OCI-LY7 (cell line): ENCODE data around the gene MMP24OS. TPM values are rescaled to one million over a fixed set of nuclear protein-coding genes. Genes with fewer than 3 reads are reported as not detected.
"Not testable (repeated sequence)": the region's sequence is repeated elsewhere in the genome, so short reads cannot be mapped to it uniquely, and the experiment has no call there.

Experiments
- BruUV-seq: library from RNA; stranded (reverse); fragments of 400-500 nt; replicated peaks from 2 replicates; lab custom pipeline; 2021; lab: Mats Ljungman, UMichigan
- CTCF ChIA-PET: fragments of 300-600 bp; sonication (Branson Sonifier 250); formaldehyde crosslinking; loops from one replicate; lab custom pipeline; 2022; ENCODE audit warnings: antibody characterized with exemption; ENCODE audit not compliant: unreplicated experiment; lab: Charles Lee
- POLR2A ChIA-PET: fragments of 300-600 bp; sonication (Branson Sonifier 250); formaldehyde crosslinking; loops from one replicate; lab custom pipeline; 2022; ENCODE audit warnings: antibody characterized with exemption; lab: Charles Lee
- DNase-seq: peaks from one replicate; pipeline ENCODE4 v3.0.0-alpha.2; 2015; ENCODE audit warnings: low spot score
- H2AFZ ChIP-seq: fragments of 200-600 bp; sonication (generic), shearing (Covaris generic); 2 replicates; pipeline ENCODE4 v1.6.1; 2014; ENCODE audit warnings: mild to moderate bottlenecking, antibody characterized with exemption, low read length, moderate library complexity
- H3K27ac ChIP-seq: fragments of 200-600 bp; sonication (generic); 2 replicates; pipeline ENCODE4 v1.5.1; 2014; ENCODE audit warnings: mixed run types, low read depth, mild to moderate bottlenecking, moderate library complexity, low read length, inconsistent platforms; ENCODE audit not compliant: poor library complexity, severe bottlenecking
- H3K36me3 ChIP-seq: fragments of 200-600 bp; sonication (generic); 2 replicates; pipeline ENCODE4 v1.6.1; 2014; ENCODE audit warnings: mild to moderate bottlenecking, antibody characterized with exemption, low read length, moderate library complexity, mixed read lengths; ENCODE audit not compliant: insufficient read depth
- H3K4me1 ChIP-seq: fragments of 200-600 bp; sonication (generic); 2 replicates; pipeline ENCODE4 v1.5.1; 2014; ENCODE audit warnings: mild to moderate bottlenecking, low read length; ENCODE audit not compliant: insufficient read depth, poor library complexity, severe bottlenecking
- H3K4me2 ChIP-seq: fragments of 200-600 bp; sonication (generic); 2 replicates; pipeline ENCODE4 v1.6.1; 2014; ENCODE audit warnings: mild to moderate bottlenecking, low read length
- H3K4me3 ChIP-seq: fragments of 200-600 bp; sonication (generic); 2 replicates; pipeline ENCODE4 v1.5.1; 2014; ENCODE audit warnings: mild to moderate bottlenecking, low read depth, low read length; ENCODE audit not compliant: poor library complexity, severe bottlenecking
- H3K79me2 ChIP-seq: fragments of 200-600 bp; sonication (generic); 2 replicates; pipeline ENCODE4 v1.6.1; 2016; ENCODE audit warnings: low read depth, mild to moderate bottlenecking, low read length, moderate library complexity, mixed read lengths; ENCODE audit not compliant: insufficient read depth
- H3K9me2 ChIP-seq: fragments of 200-600 bp; sonication (generic); 2 replicates; pipeline ENCODE4 v1.6.1; 2016; ENCODE audit warnings: mild to moderate bottlenecking, low read length, mixed read lengths; ENCODE audit not compliant: insufficient read depth
- H3K9me3 ChIP-seq: fragments of 200-600 bp; sonication (generic); 2 replicates; pipeline ENCODE4 v1.6.1; 2014; ENCODE audit warnings: mild to moderate bottlenecking, mixed run types, low read length, mixed read lengths
- H4K20me1 ChIP-seq: fragments of 200-600 bp; sonication (generic); 2 replicates; pipeline ENCODE4 v1.6.1; 2014; ENCODE audit warnings: mild to moderate bottlenecking, antibody characterized with exemption, low read length, moderate library complexity, mixed read lengths; ENCODE audit not compliant: insufficient read depth
- CTCF ChIP-seq: fragments of 200-600 bp; sonication (generic); conservative IDR thresholded peaks from 2 replicates; pipeline ENCODE4 v1.5.1; 2014; ENCODE audit warnings: mild to moderate bottlenecking, antibody characterized with exemption, low read length, moderate library complexity, mixed read lengths
- EZH2phosphoT487 ChIP-seq: fragments of 200-600 bp; sonication (generic); IDR thresholded peaks from 2 replicates; pipeline ENCODE4 v1.6.1; 2018; ENCODE audit warnings: low read depth, borderline replicate concordance, mild to moderate bottlenecking, mixed run types, antibody characterized with exemption, low read length, moderate library complexity, mixed read lengths
- intact Hi-C: fragments of 100-400 bp; cut with micrococcal nuclease; formaldehyde crosslinking; loops from one replicate; pipeline ENCODE4 v1.10.0; 2022; ENCODE audit not compliant: unreplicated experiment
- total RNA-seq, 2 experiments: library from RNA; depleted of rRNA in 1 of 2; stranded (reverse); fragments of >200 nt in 1 of 2; shearing (Covaris generic) in 1 of 2; gene quantifications; 2 replicates each; pipeline ENCODE4 v1.2.3, GENCODE V29; 2014 to 2022

MMP24OS gene
- total RNA-seq, 2 experiments from 2014 or later, result 14.8 to 44.6 TPM

DNA sequence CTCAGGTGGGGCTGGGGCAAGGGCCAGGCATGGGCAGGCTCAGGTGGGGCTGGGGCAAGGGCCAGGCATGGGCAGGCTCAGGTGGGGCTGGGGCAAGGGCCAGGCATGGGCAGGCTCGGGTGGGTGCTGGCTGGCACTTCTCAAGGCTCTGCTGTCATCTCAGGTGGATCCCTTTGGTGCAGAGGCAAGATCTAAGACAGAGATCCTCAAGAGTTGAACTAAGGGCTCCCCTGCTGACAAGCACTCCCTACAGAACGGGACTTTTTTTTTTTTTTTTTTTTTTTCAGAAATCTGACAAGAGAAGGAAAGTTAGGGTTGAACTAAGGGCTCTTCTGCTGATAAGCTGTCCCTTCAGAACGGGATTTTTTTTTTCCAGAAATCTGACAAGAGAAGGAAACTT, 24.9 kb downstream of the MMP24OS start:
- no peaks in the 10 kb centered on the region for H3K36me3 ChIP-seq
- H3K27ac ChIP-seq, result no peak overlapping the region
- ChIA-PET CTCF (no interaction called here), POLR2A (no interaction called here)
- BruUV-seq, result no TSS peak
- H3K79me2 ChIP-seq, result no peaks in the 10 kb centered on the region
- no peak overlapping the region for H2AFZ ChIP-seq
- no peaks in the 10 kb centered on the region for H3K9me3 ChIP-seq
- TF ChIP-seq EZH2phosphoT487 (no peak), CTCF (no peak)
- H3K4me1 ChIP-seq, result peaks cover 5% of the 10 kb centered on the region
- DNase-seq, result no peak
- no peaks in the 10 kb centered on the region for H3K9me2 ChIP-seq
- no peak overlapping the region for H3K4me3 ChIP-seq
- no peak overlapping the region for H3K4me2 ChIP-seq
- no peaks in the 10 kb centered on the region for H4K20me1 ChIP-seq
- intact Hi-C loops, result no loop called here

GRCh38 chr20:35252598-35252997, 25.3 kb downstream of the MMP24OS start:
- H3K27ac ChIP-seq, POLR2A ChIA-PET: not testable (repeated sequence)

DNA sequence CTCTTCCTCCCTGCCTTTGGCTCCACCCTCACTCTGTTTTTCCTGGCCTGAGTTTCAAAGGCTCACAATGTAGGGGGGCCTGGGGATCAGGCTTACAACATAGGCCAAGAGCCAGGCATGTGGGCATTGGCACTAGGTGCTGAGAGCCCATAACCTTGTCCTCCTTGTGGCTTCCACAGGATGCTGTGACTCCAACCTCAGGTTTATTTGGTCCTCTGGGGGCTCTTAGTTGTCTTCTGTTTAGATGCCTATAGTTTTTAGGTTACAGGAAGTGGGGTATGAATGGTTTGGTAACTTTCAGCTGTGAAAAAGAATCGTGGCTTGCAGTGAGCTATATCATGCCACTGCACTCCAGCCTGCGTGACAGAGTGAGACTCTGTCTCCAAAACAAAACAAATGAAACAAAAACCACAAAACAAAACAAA, 25.9 kb downstream of the MMP24OS start:
- H3K9me3 ChIP-seq, result no peaks in the 10 kb centered on the region
- intact Hi-C loops, result no loop called here
- H4K20me1 ChIP-seq, result no peaks in the 10 kb centered on the region
- no TSS peak for BruUV-seq
- no peaks in the 10 kb centered on the region for H3K36me3 ChIP-seq
- no peak for TF ChIP-seq CTCF
- no peak overlapping the region for H3K4me3 ChIP-seq
- H3K27ac ChIP-seq, result no peak overlapping the region
- H2AFZ ChIP-seq, result no peak overlapping the region
- DNase-seq, result no peak
- no peaks in the 10 kb centered on the region for H3K9me2 ChIP-seq
- no peaks in the 10 kb centered on the region for H3K79me2 ChIP-seq
- peaks cover 5% of the 10 kb centered on the region for H3K4me1 ChIP-seq
- POLR2A ChIA-PET, result no interaction called here
- CTCF ChIA-PET, result interaction anchor here (0.5 kb wide), 1 partner anchor 1081 kb away, joined by 8 read pairs; no protein-coding TSS in a partner anchor
- H3K4me2 ChIP-seq, result no peak overlapping the region

More at GRCh38 chr20:35252598-35252997, 25.3 kb downstream of the MMP24OS start:
- CTCF ChIA-PET, result interaction anchor here (0.5 kb wide), 1 partner anchor 1080 kb away, joined by 8 read pairs; no protein-coding TSS in a partner anchor
- H3K36me3 ChIP-seq, H3K4me3 ChIP-seq, H3K4me2 ChIP-seq, intact Hi-C loops, H3K9me3 ChIP-seq, H3K4me1 ChIP-seq, H3K79me2 ChIP-seq, H4K20me1 ChIP-seq, BruUV-seq, DNase-seq, H2AFZ ChIP-seq, H3K9me2 ChIP-seq: not testable (repeated sequence)
